BE2C (cell line): Measurements from ENCODE around the gene HK1.

Source experiments
- DNase-seq: peaks from one replicate; pipeline ENCODE4 v3.0.0-alpha.2; 2020
- H3K27me3 ChIP-seq: fragments of 250-450 bp; sonication (Bioruptor Pico); 2 replicates; pipeline ENCODE4 v1.5.1; 2020; ENCODE audit warnings: mild to moderate bottlenecking
- H3K36me3 ChIP-seq: fragments of 250-450 bp; sonication (Bioruptor Pico); 2 replicates; pipeline ENCODE4 v1.5.1; 2020; ENCODE audit warnings: mild to moderate bottlenecking
- H3K4me1 ChIP-seq: fragments of 250-450 bp; sonication (Bioruptor Pico); 2 replicates; pipeline ENCODE4 v1.5.1; 2020
- H3K4me3 ChIP-seq: 2 replicates; pipeline ENCODE4 v1.5.1; 2011; ENCODE audit warnings: low read depth, low read length
- H3K9me3 ChIP-seq: fragments of 250-450 bp; sonication (Bioruptor Pico); 2 replicates; pipeline ENCODE4 v1.5.1; 2020
- TF ChIP-seq, protein P1 (sequence below): IDR thresholded peaks from 2 replicates; pipeline ENCODE4 v1.5.1; 2012; ENCODE audit warnings: mild to moderate bottlenecking, low read depth, low read length

Gene HK1

DNA sequence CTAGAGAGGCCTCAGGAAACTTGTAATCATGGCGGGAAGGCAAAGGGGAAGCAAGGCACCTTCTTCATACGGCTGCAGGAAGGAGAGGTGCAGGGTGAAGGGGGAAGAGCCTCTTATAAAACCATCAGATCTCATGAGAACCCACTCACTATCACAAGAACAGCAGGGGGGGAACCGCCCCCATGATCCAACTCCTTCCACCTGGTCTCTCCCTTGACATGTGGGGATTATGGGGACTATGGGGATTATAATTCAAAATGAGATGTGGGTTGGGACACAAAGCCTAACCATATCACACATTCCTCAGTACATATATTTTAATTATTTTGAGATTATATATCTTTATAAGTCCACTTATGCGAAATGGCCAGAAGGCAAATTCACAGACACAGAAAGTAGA is 8.9 kb downstream of the HK1 start:
- DNase-seq: no peak
- H3K36me3 ChIP-seq: no peaks in the 10 kb centered on the region
- H3K9me3 ChIP-seq: no peaks in the 10 kb centered on the region
- H3K4me1 ChIP-seq: no peaks in the 10 kb centered on the region
- TF ChIP-seq, protein P1, sequence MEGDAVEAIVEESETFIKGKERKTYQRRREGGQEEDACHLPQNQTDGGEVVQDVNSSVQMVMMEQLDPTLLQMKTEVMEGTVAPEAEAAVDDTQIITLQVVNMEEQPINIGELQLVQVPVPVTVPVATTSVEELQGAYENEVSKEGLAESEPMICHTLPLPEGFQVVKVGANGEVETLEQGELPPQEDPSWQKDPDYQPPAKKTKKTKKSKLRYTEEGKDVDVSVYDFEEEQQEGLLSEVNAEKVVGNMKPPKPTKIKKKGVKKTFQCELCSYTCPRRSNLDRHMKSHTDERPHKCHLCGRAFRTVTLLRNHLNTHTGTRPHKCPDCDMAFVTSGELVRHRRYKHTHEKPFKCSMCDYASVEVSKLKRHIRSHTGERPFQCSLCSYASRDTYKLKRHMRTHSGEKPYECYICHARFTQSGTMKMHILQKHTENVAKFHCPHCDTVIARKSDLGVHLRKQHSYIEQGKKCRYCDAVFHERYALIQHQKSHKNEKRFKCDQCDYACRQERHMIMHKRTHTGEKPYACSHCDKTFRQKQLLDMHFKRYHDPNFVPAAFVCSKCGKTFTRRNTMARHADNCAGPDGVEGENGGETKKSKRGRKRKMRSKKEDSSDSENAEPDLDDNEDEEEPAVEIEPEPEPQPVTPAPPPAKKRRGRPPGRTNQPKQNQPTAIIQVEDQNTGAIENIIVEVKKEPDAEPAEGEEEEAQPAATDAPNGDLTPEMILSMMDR: no peak
- no peak overlapping the region for H3K4me3 ChIP-seq
- H3K27me3 ChIP-seq: no peaks in the 10 kb centered on the region

DNA sequence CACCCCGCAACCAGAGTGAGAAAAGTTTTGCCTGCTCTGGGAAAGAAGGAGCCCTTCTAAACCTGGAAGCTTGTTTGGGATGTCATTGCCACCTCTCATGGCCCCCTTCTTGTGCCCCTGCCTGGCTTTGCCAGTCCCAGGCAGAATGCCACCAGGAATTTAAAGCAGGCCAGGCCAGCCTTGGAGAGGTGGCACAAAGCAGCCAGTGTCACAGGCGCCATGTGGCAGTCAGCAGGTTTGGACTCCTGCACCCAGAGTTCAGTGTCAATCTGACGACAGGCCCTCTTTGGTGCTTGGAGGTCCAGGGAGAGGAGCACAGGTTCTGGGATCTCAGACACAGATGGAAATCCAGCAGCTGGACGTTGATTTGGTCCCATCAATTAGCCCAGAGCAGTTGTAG is 12.7 kb downstream of the HK1 start:
- TF ChIP-seq, protein P1: no peak
- Histone ChIP-seq H3K4me3 (no peak overlapping the region), H3K27me3 (no peaks in the 10 kb centered on the region), H3K4me1 (no peaks in the 10 kb centered on the region), H3K36me3 (no peaks in the 10 kb centered on the region), H3K9me3 (no peaks in the 10 kb centered on the region)
- no peak for DNase-seq

DNA sequence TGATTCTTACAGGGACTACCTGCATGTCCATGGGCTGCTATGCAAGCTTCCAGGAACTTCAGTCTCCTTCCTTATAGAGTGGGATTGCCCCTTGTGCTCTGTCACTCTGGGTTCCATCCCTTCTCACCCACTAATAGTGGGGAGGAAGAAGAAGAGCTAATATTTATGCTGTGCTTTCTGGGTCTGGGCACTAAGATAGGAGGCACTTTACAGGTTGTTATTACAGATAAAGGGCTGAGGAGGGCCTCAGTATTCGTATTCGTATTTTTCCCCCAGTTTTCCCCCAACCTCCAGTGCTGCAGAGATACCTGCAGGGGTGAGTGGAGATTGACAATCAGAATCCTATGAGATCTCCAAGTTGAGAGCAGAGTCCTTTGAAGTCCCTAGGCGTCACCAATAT is 14.2 kb downstream of the HK1 start:
- no peaks in the 10 kb centered on the region for H3K4me1 ChIP-seq
- no peak overlapping the region for H3K4me3 ChIP-seq
- no peaks in the 10 kb centered on the region for H3K9me3 ChIP-seq
- no peak for DNase-seq
- no peaks in the 10 kb centered on the region for H3K27me3 ChIP-seq
- no peaks in the 10 kb centered on the region for H3K36me3 ChIP-seq
- TF ChIP-seq, protein P1: no peak

DNA sequence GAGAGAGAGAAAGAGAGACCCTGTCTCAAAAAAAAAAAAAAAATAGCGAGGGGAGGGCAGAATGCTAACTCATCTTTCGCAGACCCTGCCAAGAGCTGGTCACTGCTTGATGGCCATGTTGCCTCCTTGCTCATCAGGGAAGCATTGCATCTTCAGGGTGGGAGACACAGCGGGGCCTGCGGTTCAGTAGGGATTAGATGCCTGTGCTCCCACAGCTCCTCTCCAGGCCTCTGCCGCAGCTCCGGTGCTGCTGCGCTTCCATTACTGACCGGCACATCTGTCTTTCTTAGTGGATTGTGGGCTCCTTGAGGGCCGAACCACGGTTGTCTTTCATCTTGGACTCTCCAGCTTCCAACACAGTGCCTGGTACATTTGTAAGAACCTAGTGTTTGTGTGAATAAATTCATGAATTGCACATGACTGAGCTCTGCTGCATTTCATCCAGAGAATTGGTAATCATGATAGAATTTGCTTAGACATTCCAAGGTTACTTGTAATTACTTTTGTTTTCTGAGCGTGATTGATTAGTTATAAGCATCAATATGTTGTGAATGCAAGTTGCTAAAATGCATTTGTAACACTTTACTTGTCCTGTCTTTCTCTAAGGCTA is 16.8 kb downstream of the HK1 start:
- Histone ChIP-seq H3K4me1 (no peaks in the 10 kb centered on the region), H3K27me3 (no peaks in the 10 kb centered on the region), H3K9me3 (no peaks in the 10 kb centered on the region), H3K4me3 (no peak overlapping the region), H3K36me3 (no peaks in the 10 kb centered on the region)
- DNase-seq: no peak
- TF ChIP-seq, protein P1: no peak

DNA sequence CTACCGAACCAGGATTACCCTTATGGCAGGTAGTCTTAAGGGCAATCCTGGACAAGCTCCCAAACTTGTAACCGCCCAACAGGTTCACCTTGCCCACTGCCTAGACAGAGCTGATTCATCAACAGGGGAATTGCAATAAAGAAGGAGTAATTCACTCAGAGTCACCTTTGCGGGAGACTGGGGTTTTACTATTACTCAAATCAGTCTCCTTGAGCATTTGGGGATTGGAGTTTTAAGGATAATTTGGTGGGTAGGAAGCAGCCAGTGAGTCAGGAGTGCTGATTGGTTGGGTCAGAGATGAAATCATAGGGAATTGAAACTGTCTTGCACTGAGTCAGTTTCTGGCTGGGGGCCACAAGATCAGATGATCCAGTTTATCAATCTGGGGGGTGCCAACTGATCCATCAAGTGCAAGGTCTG is 25.3 kb downstream of the HK1 start:
- no peaks in the 10 kb centered on the region for H3K36me3 ChIP-seq
- TF ChIP-seq, protein P1: no peak
- DNase-seq: no peak
- no peaks in the 10 kb centered on the region for H3K27me3 ChIP-seq
- H3K4me3 ChIP-seq: no peak overlapping the region
- H3K4me1 ChIP-seq: no peaks in the 10 kb centered on the region
- no peaks in the 10 kb centered on the region for H3K9me3 ChIP-seq

DNA sequence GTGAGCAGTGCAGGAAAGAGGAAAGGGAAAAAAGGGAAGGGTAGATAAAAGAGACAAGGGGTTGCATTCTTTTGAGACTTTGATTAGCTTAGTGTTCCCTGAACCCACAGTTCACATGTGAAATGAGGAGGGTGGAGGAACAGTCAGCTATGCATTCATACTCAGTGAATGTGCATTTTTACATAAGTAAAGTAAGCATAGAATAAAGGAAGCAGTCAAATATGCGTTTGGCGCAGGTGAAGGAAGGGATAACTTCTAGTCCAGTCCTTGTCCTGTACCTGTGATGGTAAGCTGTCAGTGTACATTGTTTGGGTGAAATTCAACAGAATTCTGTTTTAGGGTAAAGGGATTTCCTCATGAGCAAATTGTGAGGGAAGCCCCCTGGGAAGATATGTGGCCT is 28.1 kb downstream of the HK1 start:
- Histone ChIP-seq H3K9me3 (no peaks in the 10 kb centered on the region), H3K4me3 (no peak overlapping the region), H3K4me1 (no peaks in the 10 kb centered on the region), H3K36me3 (no peaks in the 10 kb centered on the region), H3K27me3 (no peaks in the 10 kb centered on the region)
- DNase-seq: no peak
- TF ChIP-seq, protein P1: no peak
